Activated naive CD4-positive, alpha-beta T cell treated with anti-CD3 and anti-CD28 coated beads for 36 hours (primary cell): ENCODE results near the gene ETFBKMT. TPM values are rescaled to one million over a fixed set of nuclear protein-coding genes. Genes with fewer than 3 reads are reported as not detected.
"Not testable (repeated sequence)": the region's sequence is repeated elsewhere in the genome, so short reads cannot be mapped to it uniquely, and the experiment has no call there.

Experiments
- CTCF ChIA-PET: fragments of 350-600 bp; sonication (Branson Sonifier 250); formaldehyde crosslinking; loops from one replicate; lab custom pipeline; 2021; ENCODE audit warnings: antibody characterized with exemption; lab: Charles Lee
- DNase-seq: peaks from one replicate; pipeline ENCODE4 v3.0.0-alpha.2; 2020
- H3K27ac Mint-ChIP-seq: one replicate; pipeline ENCODE4 v1.8.0; 2021; ENCODE audit warnings: mild to moderate bottlenecking, mixed read lengths
- H3K27me3 Mint-ChIP-seq: one replicate; pipeline ENCODE4 v1.8.0; 2021; ENCODE audit warnings: low read depth, mixed read lengths
- H3K36me3 Mint-ChIP-seq: one replicate; pipeline ENCODE4 v1.8.0; 2021; ENCODE audit warnings: low read depth, mixed read lengths
- H3K4me1 Mint-ChIP-seq: one replicate; pipeline ENCODE4 v1.8.0; 2021; ENCODE audit warnings: low read depth, mixed read lengths
- H3K4me3 Mint-ChIP-seq: one replicate; pipeline ENCODE4 v1.8.0; 2021; ENCODE audit warnings: mild to moderate bottlenecking, moderate library complexity, mixed read lengths
- H3K9me3 Mint-ChIP-seq: one replicate; pipeline ENCODE4 v1.8.0; 2021; ENCODE audit warnings: mixed read lengths
- intact Hi-C: fragments of 100-400 bp; cut with micrococcal nuclease; formaldehyde crosslinking; loops from one replicate; pipeline ENCODE4 v1.15.1; 2023
- total RNA-seq, 2 experiments: library from RNA; stranded (reverse); gene quantifications; one replicate each; pipeline ENCODE4 v1.2.3, GENCODE V29; 2021

ETFBKMT gene
- total RNA-seq, 2 experiments from 2014 or later, result 0.91 to 1.2 TPM

DNA sequence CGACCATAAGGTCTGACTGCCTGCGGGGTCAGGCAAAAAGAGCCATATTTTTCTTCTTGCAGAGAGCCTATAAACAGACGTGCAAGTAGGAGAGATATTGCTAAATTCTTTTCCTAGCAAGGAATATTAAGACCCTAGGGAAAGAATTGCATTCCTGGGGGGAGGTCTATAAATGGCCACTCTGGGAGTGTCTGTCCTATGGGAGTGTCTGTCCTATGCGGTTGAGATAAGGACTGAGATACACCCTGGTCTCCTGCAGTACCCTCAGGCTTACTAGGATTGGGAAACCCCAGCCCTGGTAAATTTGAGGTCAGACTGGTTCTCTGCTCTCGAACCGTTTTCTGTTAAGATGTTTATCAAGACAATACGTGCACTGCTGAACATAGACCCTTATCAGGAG, 48.6 kb downstream of the ETFBKMT start:
- H3K27ac Mint-ChIP-seq, H3K4me3 Mint-ChIP-seq, intact Hi-C loops, H3K27me3 Mint-ChIP-seq, CTCF ChIA-PET, DNase-seq: not testable (repeated sequence)
- Mint-ChIP-seq H3K9me3 (peaks cover 21% of the 10 kb centered on the region), H3K36me3 (peaks cover 30% of the 10 kb centered on the region), H3K4me1 (peaks cover 23% of the 10 kb centered on the region)

DNA sequence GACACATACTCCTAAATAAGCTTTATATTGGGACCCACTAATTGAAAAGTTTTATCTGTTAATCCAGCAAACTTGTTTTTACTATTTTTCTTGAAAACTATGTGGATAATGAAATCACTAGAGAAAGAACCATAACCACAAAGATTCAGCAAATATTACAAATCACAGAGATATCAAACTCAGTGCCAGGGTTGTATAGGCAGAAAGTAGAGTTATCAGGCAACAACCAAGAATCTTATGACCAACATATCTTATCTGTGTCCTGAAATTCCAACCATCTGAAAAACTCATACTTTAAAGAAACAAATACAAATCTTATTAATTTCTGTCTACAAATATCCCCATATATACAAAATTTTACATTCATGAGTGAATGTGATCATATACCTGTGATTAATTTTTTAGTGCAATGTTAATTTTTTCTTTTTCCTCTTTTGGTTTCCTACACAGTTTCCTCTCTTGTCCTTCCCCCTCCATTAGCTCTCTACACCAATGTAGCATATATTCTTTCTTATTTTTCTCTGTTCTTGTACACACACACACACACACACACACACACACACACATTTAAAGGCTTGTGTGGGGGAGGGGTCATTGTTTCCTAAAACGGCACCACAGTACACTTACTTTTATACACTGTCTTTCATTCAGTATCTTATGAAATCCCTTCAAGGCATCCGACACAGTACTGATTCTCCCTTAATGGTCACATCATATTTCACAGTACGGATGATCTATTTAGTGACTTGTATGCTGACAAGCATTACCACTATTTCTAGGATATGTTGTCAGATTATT, 50.7 kb downstream of the ETFBKMT start:
- Mint-ChIP-seq H3K27ac (no peak overlapping the region), H3K9me3 (peaks cover 21% of the 10 kb centered on the region), H3K36me3 (peaks cover 39% of the 10 kb centered on the region), H3K4me1 (peaks cover 7% of the 10 kb centered on the region), H3K4me3 (no peak overlapping the region), H3K27me3 (no peaks in the 10 kb centered on the region)
- DNase-seq, result no peak
- CTCF ChIA-PET, result interaction anchor here (1.0 to 1.5 kb wide), 2 partner anchors 43 to 596 kb away, joined by 3 read pairs; no protein-coding TSS in a partner anchor
- intact Hi-C loops, result no loop called here

DNA sequence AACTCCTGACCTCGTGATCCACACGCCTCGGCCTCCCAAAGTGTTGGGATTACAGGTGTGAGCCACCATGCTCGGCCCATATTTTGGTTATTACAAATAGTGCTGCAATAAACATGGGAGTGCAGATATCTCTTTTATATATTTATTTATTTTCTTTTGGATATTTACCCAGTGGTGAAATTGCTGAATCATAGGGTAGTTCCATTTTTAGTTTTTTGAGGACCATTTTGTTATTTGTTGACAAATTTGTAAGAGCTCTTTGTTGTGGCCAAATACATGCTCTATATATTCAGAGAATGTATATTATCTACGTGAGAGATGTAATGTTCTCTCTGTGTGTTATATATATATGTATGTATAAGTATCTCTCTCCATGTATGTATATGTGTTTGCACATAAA, 53.4 kb downstream of the ETFBKMT start:
- no peak for DNase-seq
- H3K4me1 Mint-ChIP-seq, result peaks cover 2% of the 10 kb centered on the region
- H3K4me3 Mint-ChIP-seq, result no peak overlapping the region
- CTCF ChIA-PET, result no interaction called here
- peaks cover 36% of the 10 kb centered on the region for H3K36me3 Mint-ChIP-seq
- H3K9me3 Mint-ChIP-seq, result peaks cover 25% of the 10 kb centered on the region
- intact Hi-C loops, result no loop called here
- H3K27ac Mint-ChIP-seq, result no peak overlapping the region
- H3K27me3 Mint-ChIP-seq, result no peaks in the 10 kb centered on the region

DNA sequence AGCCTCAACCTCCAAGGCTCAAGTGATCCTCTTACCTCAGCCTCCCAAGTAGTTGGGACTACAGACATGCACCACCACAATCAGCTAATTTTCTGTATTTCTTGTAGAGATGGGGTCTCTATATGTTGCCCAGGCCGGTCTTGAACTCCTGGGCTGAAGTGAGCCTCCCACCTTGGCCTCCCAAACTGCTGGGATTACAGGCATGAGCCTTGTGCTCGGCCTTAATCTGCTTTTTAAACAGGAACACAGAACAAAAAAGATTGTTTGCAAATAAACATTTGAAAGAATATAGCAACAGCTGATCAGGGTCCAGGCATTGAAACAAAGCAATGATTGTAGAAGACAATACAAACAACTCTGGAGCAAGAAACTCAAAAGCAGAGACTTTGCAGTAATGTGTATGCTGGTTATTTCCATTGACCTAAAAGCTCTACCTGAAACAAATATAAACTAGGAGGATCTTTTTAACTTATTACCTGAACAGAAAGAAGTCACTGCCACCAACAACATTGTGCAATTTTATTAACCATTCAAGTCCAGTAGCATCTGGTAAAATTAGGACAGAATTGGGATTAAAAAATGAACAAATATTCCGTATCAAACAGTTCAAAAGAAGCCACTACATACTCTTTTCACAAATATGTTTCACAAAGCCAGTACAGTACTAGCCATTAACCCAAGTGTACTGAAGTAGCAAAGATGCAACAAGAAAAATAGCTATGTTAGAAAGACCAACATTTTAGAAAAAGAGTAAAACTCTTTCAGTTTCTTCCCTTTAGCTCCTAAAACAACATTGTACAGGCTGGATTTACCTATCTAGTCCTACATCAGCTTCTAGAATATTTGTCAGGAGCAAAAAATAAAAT, 55.2 kb downstream of the ETFBKMT start:
- H3K27ac Mint-ChIP-seq, result no peak overlapping the region
- DNase-seq, result no peak
- H3K4me1 Mint-ChIP-seq, result peaks cover 2% of the 10 kb centered on the region
- H3K36me3 Mint-ChIP-seq, result peaks cover 40% of the 10 kb centered on the region
- no peaks in the 10 kb centered on the region for H3K27me3 Mint-ChIP-seq
- intact Hi-C loops, result no loop called here
- H3K4me3 Mint-ChIP-seq, result no peak overlapping the region
- CTCF ChIA-PET, result interaction anchor here (0.7 kb wide), 1 partner anchor 231 kb away, joined by 3 read pairs; no protein-coding TSS in a partner anchor
- H3K9me3 Mint-ChIP-seq, result peaks cover 19% of the 10 kb centered on the region

DNA sequence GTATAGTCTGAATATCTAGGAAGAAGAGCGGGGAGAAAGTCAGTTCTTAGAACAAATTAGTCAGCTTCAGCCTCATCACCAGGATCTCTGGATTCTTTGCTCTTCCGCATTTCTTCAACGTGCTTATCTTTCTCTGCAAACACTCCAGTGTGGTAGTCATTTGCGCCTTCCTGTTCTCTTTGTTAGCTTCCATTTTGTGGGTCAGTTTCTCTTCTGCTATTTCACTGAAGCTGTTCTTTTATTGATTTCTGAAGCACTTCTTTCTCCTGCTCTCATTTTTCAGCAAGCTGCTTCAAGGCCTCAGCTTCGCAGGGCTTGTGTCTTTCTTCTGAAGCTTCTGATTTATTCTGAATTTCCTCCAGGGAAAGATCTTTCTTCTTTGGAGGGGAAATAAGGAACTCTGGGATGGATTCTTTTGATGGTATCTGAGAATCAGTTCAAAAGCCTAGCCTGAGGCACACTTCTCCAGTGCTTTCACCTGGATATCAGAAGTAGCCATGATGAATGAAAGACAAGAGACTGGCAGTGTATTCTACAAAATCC, 55.9 kb downstream of the ETFBKMT start:
- Mint-ChIP-seq H3K27me3 (no peaks in the 10 kb centered on the region), H3K36me3 (peaks cover 37% of the 10 kb centered on the region), H3K27ac (no peak overlapping the region), H3K9me3 (peaks cover 17% of the 10 kb centered on the region), H3K4me3 (no peak overlapping the region), H3K4me1 (peaks cover 2% of the 10 kb centered on the region)
- CTCF ChIA-PET, result interaction anchor here (0.7 kb wide), 1 partner anchor 231 kb away, joined by 3 read pairs; no protein-coding TSS in a partner anchor
- intact Hi-C loops, result no loop called here
- no peak for DNase-seq

DNA sequence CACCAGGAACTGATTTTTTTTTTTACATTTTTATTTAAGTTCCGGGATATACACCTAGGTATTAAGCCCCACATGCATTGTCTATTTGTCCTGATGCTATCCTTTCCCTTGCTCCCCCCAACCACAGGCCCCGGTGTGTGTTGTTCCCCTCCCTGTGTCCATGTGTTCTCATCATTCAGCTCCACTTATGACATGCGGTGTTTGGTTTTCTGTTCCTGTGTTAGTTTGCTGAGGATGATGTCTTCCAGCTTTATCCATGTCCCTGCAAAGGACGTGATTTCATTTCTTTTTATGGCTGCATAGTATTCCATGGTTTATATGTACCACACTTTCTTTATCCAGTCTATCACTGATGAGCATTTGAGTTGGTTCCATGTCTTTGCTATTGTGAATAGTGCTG, 57.5 kb downstream of the ETFBKMT start:
- Mint-ChIP-seq H3K9me3 (peaks cover 20% of the 10 kb centered on the region), H3K36me3 (peaks cover 49% of the 10 kb centered on the region)
- H3K27me3 Mint-ChIP-seq, H3K4me1 Mint-ChIP-seq, intact Hi-C loops, CTCF ChIA-PET, DNase-seq, H3K27ac Mint-ChIP-seq, H3K4me3 Mint-ChIP-seq: not testable (repeated sequence)

DNA sequence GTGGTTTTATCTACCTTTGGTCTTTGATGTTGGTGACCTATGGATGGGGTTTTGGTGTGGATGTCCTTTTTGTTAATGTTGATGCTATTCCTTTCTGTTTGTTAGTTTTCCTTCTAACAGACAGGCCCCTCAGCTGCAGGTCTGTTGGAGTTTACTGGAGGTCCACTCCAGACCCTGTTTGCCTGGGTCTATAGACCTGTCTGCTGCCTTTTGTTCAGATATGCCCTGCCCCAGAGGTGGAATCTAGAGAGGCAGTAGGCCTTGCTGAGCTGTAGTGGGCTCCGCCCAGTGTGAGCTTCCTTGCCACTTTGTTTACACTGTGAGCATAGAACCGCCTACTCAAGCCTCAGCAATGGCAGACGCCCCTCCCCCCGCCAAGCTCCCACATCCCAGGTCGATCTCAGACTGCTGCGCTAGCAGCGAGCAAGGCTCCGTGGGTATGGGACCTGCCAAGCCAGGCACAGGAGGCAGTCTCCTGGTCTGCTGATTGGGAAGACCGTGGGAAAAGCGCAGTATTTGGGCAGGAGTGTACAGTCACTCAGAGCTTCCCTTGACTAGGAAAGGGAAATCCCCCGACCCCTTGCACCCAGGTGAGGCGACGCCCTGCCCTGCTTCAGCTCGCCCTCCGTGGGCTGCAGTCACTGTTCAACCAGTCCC, 59.2 kb downstream of the ETFBKMT start:
- Mint-ChIP-seq H3K9me3 (peaks cover 28% of the 10 kb centered on the region), H3K36me3 (peaks cover 62% of the 10 kb centered on the region)
- H3K4me3 Mint-ChIP-seq, H3K27me3 Mint-ChIP-seq, H3K4me1 Mint-ChIP-seq, H3K27ac Mint-ChIP-seq, CTCF ChIA-PET, DNase-seq, intact Hi-C loops: not testable (repeated sequence)

DNA sequence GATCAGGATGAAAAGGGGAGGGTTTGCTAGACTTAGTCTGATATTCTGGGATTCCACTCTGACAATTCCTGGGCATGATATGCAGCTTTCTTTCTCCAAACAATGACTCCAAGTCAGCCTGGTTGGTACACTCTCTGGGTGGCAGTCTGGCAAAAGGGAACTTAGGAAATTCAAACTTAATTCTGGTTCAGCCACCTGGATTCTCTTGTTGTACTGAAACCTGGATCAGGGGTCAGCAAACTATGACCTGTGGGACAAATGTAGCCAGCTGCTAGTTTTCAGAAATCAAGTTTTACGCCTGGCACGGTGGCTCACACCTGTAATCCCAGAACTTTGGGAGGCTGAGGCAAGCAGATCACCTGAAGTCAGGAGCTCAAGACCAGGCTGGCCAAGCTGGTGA, 63.1 kb downstream of the ETFBKMT start:
- Mint-ChIP-seq H3K27ac (no peak overlapping the region), H3K27me3 (no peaks in the 10 kb centered on the region), H3K4me3 (no peak overlapping the region), H3K9me3 (peaks cover 35% of the 10 kb centered on the region), H3K4me1 (peaks cover 14% of the 10 kb centered on the region), H3K36me3 (peaks cover 76% of the 10 kb centered on the region)
- intact Hi-C loops, result no loop called here
- CTCF ChIA-PET, result no interaction called here
- no peak for DNase-seq

Other genes starting within 250 kb of the ETFBKMT start
- under 1 TPM; 0.29 to 0.37 TPM for gene DENND5B, start 68.6 kb upstream of the ETFBKMT start, total RNA-seq
- gene AMN1, start 69.3 kb downstream of the ETFBKMT start, total RNA-seq, result 1 to 10 TPM; 6.6 to 8.0 TPM